GM19099 (cell line): ENCODE measurements around the gene DYNC2I2.

Source experiments
- POLR2A ChIP-seq: IDR thresholded peaks from 3 replicates; pipeline ENCODE4 v1.6.1; 2011; ENCODE audit warnings: low read depth; ENCODE audit not compliant: insufficient read length; ENCODE audit errors: extremely low read depth

Gene DYNC2I2

GRCh38 chr9:128688501-128689292 lies 32.0 kb upstream of the DYNC2I2 start, which contains the start of gene SET:
Gene SET, plus strand, starts transcription at chr9:128689222. Its CDS starts 361 bp downstream, at chr9:128689583.
- peak; percentile 88 for TF ChIP-seq POLR2A

- no peak for TF ChIP-seq POLR2A
These were observed 30.8 kb upstream of the DYNC2I2 start for GRCh38 chr9:128687453-128687852.

- TF ChIP-seq POLR2A: no peak
These were observed 29.2 kb upstream of the DYNC2I2 start for GRCh38 chr9:128685636-128686489.

GRCh38 chr9:128684325-128685199 lies 27.9 kb upstream of the DYNC2I2 start:
- peak; percentile 95 for TF ChIP-seq POLR2A

- peak; percentile 40 for TF ChIP-seq POLR2A
These were observed 27.3 kb upstream of the DYNC2I2 start for GRCh38 chr9:128684065-128684324.

- peak; percentile 80 for TF ChIP-seq POLR2A
These were observed 26.9 kb upstream of the DYNC2I2 start for GRCh38 chr9:128683340-128684064.

GRCh38 chr9:128677794-128678193 lies 21.1 kb upstream of the DYNC2I2 start:
- TF ChIP-seq POLR2A: no peak

- TF ChIP-seq POLR2A: no peak
These were observed 18.7 kb upstream of the DYNC2I2 start for GRCh38 chr9:128675382-128675781.

- no peak for TF ChIP-seq POLR2A
These were observed 13.1 kb upstream of the DYNC2I2 start for GRCh38 chr9:128669786-128670185.

GRCh38 chr9:128657796-128658195 lies 1.1 kb upstream of the DYNC2I2 start:
- TF ChIP-seq POLR2A: no peak

GRCh38 chr9:128657344-128657704 lies 677 bp upstream of the DYNC2I2 start:
- TF ChIP-seq POLR2A: no peak

GRCh38 chr9:128654481-128654880 lies 2.2 kb downstream of the DYNC2I2 start:
- TF ChIP-seq POLR2A: no peak

GRCh38 chr9:128653908-128654307 lies 2.7 kb downstream of the DYNC2I2 start:
- no peak for TF ChIP-seq POLR2A

GRCh38 chr9:128651798-128652197 lies 4.8 kb downstream of the DYNC2I2 start:
- TF ChIP-seq POLR2A: no peak
